GM19455 (cell line): Measurements from ENCODE around the gene TAPT1.

Experiments used
- ATAC-seq: cut with Tn5 transposase; IDR thresholded peaks from one replicate; pipeline ENCODE4 v1.9.1; 2021; ENCODE audit not compliant: unreplicated experiment

The TAPT1 gene

DNA sequence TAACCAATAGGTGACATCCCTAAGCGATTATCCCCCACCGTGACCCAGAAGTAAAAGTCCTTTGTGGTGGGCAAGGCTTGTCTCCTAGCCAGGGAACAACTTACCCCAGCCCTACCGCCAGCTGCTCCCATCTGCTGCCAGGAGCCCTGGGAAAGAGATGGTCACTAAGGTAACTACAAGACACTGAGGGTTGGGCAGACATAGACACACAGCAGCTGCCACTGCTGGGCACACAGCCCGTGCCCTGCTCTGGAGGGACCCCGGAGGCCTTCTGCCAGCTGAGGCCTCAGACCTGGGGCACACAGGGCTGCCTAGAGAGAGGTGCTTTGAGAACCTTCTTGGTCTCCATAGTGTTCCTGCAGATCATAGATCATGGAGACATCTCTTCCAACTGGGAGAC lies 89.4 kb downstream of the TAPT1 start:
- no peak for ATAC-seq

- ATAC-seq, result no peak
Observed at GRCh38 chr4:16136311-16136710, 90.0 kb downstream of the TAPT1 start.

DNA sequence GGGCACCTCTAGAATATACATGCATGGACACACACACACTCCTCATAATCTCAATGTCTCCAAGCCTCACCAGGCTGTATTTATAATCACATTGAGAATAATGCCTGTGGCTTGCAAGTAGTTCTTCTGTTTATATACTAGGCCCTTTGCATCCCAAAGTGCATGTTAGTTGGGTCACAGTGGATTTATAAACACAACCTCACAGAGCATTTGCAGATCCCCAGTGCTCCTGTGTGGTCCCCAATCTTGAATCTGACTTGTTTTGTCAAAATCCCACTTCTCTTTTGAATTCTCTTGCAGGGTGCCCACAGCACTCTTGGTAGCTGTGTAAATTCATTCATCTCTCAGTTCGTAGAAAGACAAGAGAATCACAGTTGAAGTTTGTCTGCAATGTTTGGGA lies 92.9 kb downstream of the TAPT1 start:
- no peak for ATAC-seq

- ATAC-seq, result no peak
Observed at GRCh38 chr4:16131293-16131692, 95.0 kb downstream of the TAPT1 start.

GRCh38 chr4:16129336-16129735 lies 96.9 kb downstream of the TAPT1 start:
- ATAC-seq, result no peak

DNA sequence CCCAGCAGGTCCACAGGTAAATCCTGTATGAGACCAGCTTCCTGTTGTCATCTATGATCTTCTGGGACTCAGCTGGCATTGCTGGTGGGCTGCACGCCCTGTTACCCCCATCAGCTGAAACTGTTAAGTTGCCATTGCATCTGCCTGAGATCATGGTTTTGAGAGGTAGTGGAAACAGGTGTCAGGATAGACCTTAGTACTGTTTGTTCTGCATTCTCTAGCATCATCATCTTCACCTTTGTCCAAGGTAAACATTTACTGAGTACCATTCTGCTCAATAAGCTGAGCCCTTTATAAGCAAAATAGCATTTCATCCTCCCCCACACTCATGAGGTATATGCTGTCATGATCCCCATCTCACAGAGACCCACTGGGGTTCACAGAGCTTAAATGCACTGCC lies 99.6 kb downstream of the TAPT1 start:
- no peak for ATAC-seq

GRCh38 chr4:16125571-16126445 lies 100.5 kb downstream of the TAPT1 start:
- ATAC-seq, result no peak

DNA sequence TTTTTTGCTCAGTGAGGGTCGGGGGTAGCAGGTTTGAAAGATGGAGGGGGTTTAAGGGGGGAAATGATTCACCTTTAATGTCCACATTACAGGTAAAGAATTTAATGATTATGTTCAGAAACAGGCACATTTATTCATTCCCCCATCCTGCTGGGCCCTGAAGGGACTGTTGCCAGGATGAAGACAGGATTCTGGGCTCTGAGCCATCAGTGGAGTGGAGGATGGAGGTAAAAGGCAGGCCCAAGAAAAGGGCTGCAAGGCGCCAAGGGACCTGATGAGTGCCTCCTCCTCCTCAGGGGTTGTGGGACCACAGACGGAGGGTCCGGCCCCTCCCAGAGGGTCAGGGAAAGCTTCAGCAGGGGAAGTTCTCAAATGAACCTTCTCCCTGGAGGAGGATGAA lies 102.0 kb downstream of the TAPT1 start:
- ATAC-seq, result no peak

DNA sequence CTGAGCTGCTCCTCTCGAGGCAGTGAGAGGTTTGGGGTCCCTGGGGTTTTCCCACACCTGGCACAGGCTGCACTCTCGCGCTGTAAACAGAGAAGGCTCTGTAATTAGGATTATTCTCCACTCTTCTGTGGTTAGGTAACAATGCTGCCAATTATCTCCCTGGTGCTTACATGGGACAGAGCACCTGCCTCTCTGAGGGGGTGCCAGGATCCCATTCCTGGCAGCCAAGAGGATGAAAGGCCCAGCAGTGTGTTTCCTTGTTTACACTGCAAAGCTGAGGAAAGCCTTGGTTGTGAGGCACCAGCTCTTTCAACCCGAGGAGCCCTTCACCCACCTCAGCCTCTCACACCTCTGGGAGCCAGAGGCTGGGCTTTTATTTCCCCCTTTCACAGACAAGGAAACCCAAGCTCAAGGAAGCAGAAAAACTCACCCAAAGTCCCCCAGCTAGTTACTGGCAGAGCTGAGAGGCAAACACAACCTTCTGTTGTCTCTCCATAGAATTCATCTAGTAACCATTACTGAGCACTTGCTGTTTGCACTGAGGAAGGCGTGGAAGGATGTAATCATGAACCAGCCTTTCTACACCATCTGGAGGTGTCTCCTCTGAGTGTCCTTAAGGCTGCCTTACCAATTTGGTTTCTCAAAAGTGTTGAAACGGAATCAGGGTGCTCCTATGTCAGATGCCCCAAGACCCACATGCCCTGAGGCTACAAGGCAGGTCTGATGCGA lies 102.8 kb downstream of the TAPT1 start:
- no peak for ATAC-seq

- ATAC-seq, result no peak
Observed at GRCh38 chr4:16122784-16123183, 103.5 kb downstream of the TAPT1 start.

- no peak for ATAC-seq
Observed at GRCh38 chr4:16122308-16122711, 104.0 kb downstream of the TAPT1 start.

- ATAC-seq, result no peak
Observed at GRCh38 chr4:16120720-16121119, 105.6 kb downstream of the TAPT1 start.

GRCh38 chr4:16119981-16120380 lies 106.3 kb downstream of the TAPT1 start:
- ATAC-seq, result no peak

- ATAC-seq, result no peak
Observed at GRCh38 chr4:16118090-16118489, 108.2 kb downstream of the TAPT1 start.

- no peak for ATAC-seq
Observed at GRCh38 chr4:16117164-16117563, 109.1 kb downstream of the TAPT1 start.

- ATAC-seq, result no peak
Observed at GRCh38 chr4:16116493-16116990, 109.7 kb downstream of the TAPT1 start.

- ATAC-seq, result no peak
Observed at GRCh38 chr4:16116019-16116418, 110.3 kb downstream of the TAPT1 start.

GRCh38 chr4:16114546-16114945 lies 111.7 kb downstream of the TAPT1 start:
- no peak for ATAC-seq

GRCh38 chr4:16113741-16114140 lies 112.5 kb downstream of the TAPT1 start:
- ATAC-seq, result no peak

GRCh38 chr4:16111533-16111932 lies 114.7 kb downstream of the TAPT1 start:
- ATAC-seq, result no peak

DNA sequence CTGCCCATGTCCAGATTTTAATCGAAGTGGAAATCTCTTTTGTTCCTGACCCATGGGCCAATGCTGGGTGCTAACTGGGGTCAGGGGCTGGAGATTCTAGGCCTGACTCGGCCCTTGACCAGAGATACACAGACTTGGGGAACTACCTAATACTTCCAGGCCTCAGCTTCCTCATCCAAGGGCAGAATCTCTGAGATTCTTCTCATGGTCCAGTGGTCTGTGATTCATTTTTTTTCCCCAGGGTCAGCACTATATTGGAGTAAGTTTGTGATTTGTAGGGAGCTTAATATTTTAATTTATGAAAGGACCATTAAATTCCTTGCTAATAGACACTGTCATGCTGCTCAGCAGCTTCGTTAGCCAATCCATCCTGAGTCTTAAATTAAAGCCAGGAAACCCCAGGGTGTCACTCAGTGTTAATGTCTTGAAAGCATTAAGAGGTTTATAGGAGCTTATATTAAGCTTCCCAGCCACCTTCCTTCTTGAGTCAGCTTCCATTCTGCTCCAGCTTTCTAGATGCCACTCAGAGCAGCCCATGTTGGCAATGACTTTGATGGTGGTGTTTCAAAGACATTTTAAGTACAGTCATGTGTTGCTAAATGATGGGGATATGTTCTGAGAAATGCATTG lies 115.5 kb downstream of the TAPT1 start:
- no peak for ATAC-seq
